Measurements from ENCODE around the gene PSMD8.

- TF ChIP-seq, protein P1, sequence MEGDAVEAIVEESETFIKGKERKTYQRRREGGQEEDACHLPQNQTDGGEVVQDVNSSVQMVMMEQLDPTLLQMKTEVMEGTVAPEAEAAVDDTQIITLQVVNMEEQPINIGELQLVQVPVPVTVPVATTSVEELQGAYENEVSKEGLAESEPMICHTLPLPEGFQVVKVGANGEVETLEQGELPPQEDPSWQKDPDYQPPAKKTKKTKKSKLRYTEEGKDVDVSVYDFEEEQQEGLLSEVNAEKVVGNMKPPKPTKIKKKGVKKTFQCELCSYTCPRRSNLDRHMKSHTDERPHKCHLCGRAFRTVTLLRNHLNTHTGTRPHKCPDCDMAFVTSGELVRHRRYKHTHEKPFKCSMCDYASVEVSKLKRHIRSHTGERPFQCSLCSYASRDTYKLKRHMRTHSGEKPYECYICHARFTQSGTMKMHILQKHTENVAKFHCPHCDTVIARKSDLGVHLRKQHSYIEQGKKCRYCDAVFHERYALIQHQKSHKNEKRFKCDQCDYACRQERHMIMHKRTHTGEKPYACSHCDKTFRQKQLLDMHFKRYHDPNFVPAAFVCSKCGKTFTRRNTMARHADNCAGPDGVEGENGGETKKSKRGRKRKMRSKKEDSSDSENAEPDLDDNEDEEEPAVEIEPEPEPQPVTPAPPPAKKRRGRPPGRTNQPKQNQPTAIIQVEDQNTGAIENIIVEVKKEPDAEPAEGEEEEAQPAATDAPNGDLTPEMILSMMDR (IDR thresholded peaks at IDR 0.05; ENCODE audit: control extremely low read depth in 1 of 3, insufficient read depth in 1 of 3, low read depth in 1 of 3, low read length in 3 of 3): no peak
- TF ChIP-seq JUN (IDR thresholded peaks at IDR 0.05; ENCODE audit: low read depth, low read length) (no peak), JUND (IDR thresholded peaks at IDR 0.05; ENCODE audit: low read length) (no peak), TAF1 (IDR thresholded peaks at IDR 0.05; ENCODE audit: low read depth, low read length) (no peak), POLR2A (IDR thresholded peaks at IDR 0.05; ENCODE audit: control extremely low read depth in 1 of 2, low read depth in 2 of 2, low read length in 2 of 2) (no peak), POLR2AphosphoS5 (IDR thresholded peaks at IDR 0.05; ENCODE audit: low read depth, low read length) (no peak)
These were observed 18.3 kb upstream of the PSMD8 start for GRCh38 chr19:38355728-38356725.

All from H1 (cell line).